ENCODE results near the gene CDH4. TPM values are rescaled to one million over a fixed set of nuclear protein-coding genes. Genes with fewer than 3 reads are reported as not detected.

CDH4 gene
- total and polyA plus RNA-seq, 9 donors, result 0.12 to 4.4 (median 0.36) TPM

- 58 to 65% (median 64%) methylated on average over 25 to 26 of the region's 26 CpGs for WGBS, 3 donors
- TF ChIP-seq EP300 (IDR thresholded peaks at IDR 0.05) (no peak), POLR2A (IDR thresholded peaks at IDR 0.05) (no peak), CTCF (IDR thresholded peaks at IDR 0.05) (no peak)
- intact Hi-C loops (cut with DNase I), result no loop called here
- no peak overlapping the region for H3K27ac ChIP-seq
- H3K4me1 ChIP-seq (ENCODE audit: insufficient read depth), result no peaks in the 10 kb centered on the region
- no peak for DNase-seq
- no peaks in the 10 kb centered on the region for H3K9me3 ChIP-seq
- H3K36me3 ChIP-seq, result no peaks in the 10 kb centered on the region
- H3K27me3 ChIP-seq, result no peaks in the 10 kb centered on the region
- H3K4me3 ChIP-seq, result no peak overlapping the region
Measured at GRCh38 chr20:61734733-61735502, 482.9 kb downstream of the CDH4 start.

GRCh38 chr20:61735503-61735785 lies 483.4 kb downstream of the CDH4 start:
- no peak for DNase-seq
- intact Hi-C loops (cut with DNase I), result no loop called here
- H3K36me3 ChIP-seq, result no peaks in the 10 kb centered on the region
- H3K27me3 ChIP-seq, result no peaks in the 10 kb centered on the region
- no peak for TF ChIP-seq POLR2A (IDR thresholded peaks at IDR 0.05)
- TF ChIP-seq EP300 (IDR thresholded peaks at IDR 0.05), result no peak
- TF ChIP-seq CTCF (IDR thresholded peaks at IDR 0.05), result no peak
- no peak overlapping the region for H3K27ac ChIP-seq
- no peaks in the 10 kb centered on the region for H3K9me3 ChIP-seq
- H3K4me3 ChIP-seq, result no peak overlapping the region
- H3K4me1 ChIP-seq (ENCODE audit: insufficient read depth), result no peaks in the 10 kb centered on the region
- WGBS, 3 donors, result 66 to 72% (median 72%) methylated on average over 11 of the region's 11 CpGs

- H3K4me3 ChIP-seq, result no peak overlapping the region
- no peaks in the 10 kb centered on the region for H3K27me3 ChIP-seq
- no peaks in the 10 kb centered on the region for H3K4me1 ChIP-seq (ENCODE audit: insufficient read depth)
- no peak overlapping the region for H3K27ac ChIP-seq
- intact Hi-C loops (cut with DNase I), result no loop called here
- H3K9me3 ChIP-seq, result no peaks in the 10 kb centered on the region
- TF ChIP-seq CTCF (IDR thresholded peaks at IDR 0.05), result no peak
- no peak for TF ChIP-seq EP300 (IDR thresholded peaks at IDR 0.05)
- TF ChIP-seq POLR2A (IDR thresholded peaks at IDR 0.05), result no peak
- WGBS, 3 donors, result 46 to 55% (median 54%) methylated on average over 10 of the region's 10 CpGs
- no peak for DNase-seq
- no peaks in the 10 kb centered on the region for H3K36me3 ChIP-seq
Measured at GRCh38 chr20:61736001-61736635, 484.1 kb downstream of the CDH4 start.

GRCh38 chr20:61736751-61737310 lies 484.8 kb downstream of the CDH4 start:
- Histone ChIP-seq H3K4me1 (ENCODE audit: insufficient read depth) (no peaks in the 10 kb centered on the region), H3K36me3 (no peaks in the 10 kb centered on the region), H3K4me3 (no peak overlapping the region), H3K9me3 (no peaks in the 10 kb centered on the region), H3K27me3 (no peaks in the 10 kb centered on the region), H3K27ac (no peak overlapping the region)
- intact Hi-C loops (cut with DNase I), result no loop called here
- no peak for DNase-seq
- WGBS, 3 donors, result 42 to 48% (median 44%) methylated on average over 14 of the region's 14 CpGs
- no peak for TF ChIP-seq POLR2A (IDR thresholded peaks at IDR 0.05)
- TF ChIP-seq CTCF (IDR thresholded peaks at IDR 0.05), result no peak
- TF ChIP-seq EP300 (IDR thresholded peaks at IDR 0.05), result no peak

Data from ovary (tissue), 9 donors.